ENCODE measurements around the gene TOM1. TPM values are rescaled to one million over a fixed set of nuclear protein-coding genes. Genes with fewer than 3 reads are reported as not detected.

TOM1 gene
- total and polyA plus RNA-seq, 2 of the 13 experiments (the other 11 are each of a cell fraction or from before 2014, with no cell fraction given), result 30.8 to 87.3 TPM

GRCh38 chr22:35380537-35381423 is 81.1 kb downstream of the TOM1 start, which contains the start of gene HMOX1 (continued):
- 0 out of 2 replicates have a peak, but pooled peaks have one; percentile 55 for TF ChIP-seq ZMAT3 (CRISPR knock-in tag; conservative IDR thresholded peaks at IDR 0.05)
- TF ChIP-seq ZNF605 (CRISPR knock-in tag; IDR thresholded peaks at IDR 0.05), result 0 out of 2 replicates have a peak, but pooled peaks have one; percentile 33
- peak; percentile 60; the same call in 1 of the 2 replicates for TF ChIP-seq ZNF512B (CRISPR knock-in tag; IDR thresholded peaks at IDR 0.05; ENCODE audit: borderline replicate concordance)
- TF ChIP-seq HOXA7 (CRISPR knock-in tag; IDR thresholded peaks at IDR 0.05), result no peak
- peak; percentile 52; the same call in 1 of the 2 replicates for TF ChIP-seq ATF2 (CRISPR knock-in tag; IDR thresholded peaks at IDR 0.05)
- no peak for TF ChIP-seq ZBTB7A (CRISPR knock-in tag; IDR thresholded peaks at IDR 0.05)
- 0 out of 2 replicates have a peak, but pooled peaks have one; percentile 31 for TF ChIP-seq ZNF766 (CRISPR knock-in tag; IDR thresholded peaks at IDR 0.05; ENCODE audit: borderline replicate concordance)
- TF ChIP-seq AGO2 (optimal IDR thresholded peaks at IDR 0.05; ENCODE audit: low read depth, low read length), result peak; percentile 61
- TF ChIP-seq NFKB2 (CRISPR knock-in tag; IDR thresholded peaks at IDR 0.05; ENCODE audit: borderline replicate concordance), result peak; percentile 65; the same call in 1 of the 2 replicates
- TF ChIP-seq MTA1 (CRISPR knock-in tag; IDR thresholded peaks at IDR 0.05; ENCODE audit: borderline replicate concordance), result peak; percentile 89
- no peak for TF ChIP-seq TCF7L2 (IDR thresholded peaks at IDR 0.05; ENCODE audit: low read depth, low read length)
- no peak for TF ChIP-seq JUNB (CRISPR knock-in tag; IDR thresholded peaks at IDR 0.05; ENCODE audit: borderline replicate concordance)
- TF ChIP-seq ZNF747 (CRISPR knock-in tag; IDR thresholded peaks at IDR 0.05; ENCODE audit: borderline replicate concordance), result 0 out of 2 replicates have a peak, but pooled peaks have one; percentile 46
- TF ChIP-seq KLF6 (CRISPR knock-in tag; IDR thresholded peaks at IDR 0.05), result peak; percentile 78; the same call in 1 of the 2 replicates
- TF ChIP-seq NAIF1 (CRISPR knock-in tag; IDR thresholded peaks at IDR 0.05; ENCODE audit: borderline replicate concordance), result peak; percentile 35; the same call in 1 of the 2 replicates
- 0 out of 2 replicates have a peak, but pooled peaks have one; percentile 39 for TF ChIP-seq ZNF34 (CRISPR knock-in tag; IDR thresholded peaks at IDR 0.05; ENCODE audit: borderline replicate concordance)
- peak; percentile 62; the same call in 1 of the 2 replicates for TF ChIP-seq ZNF782 (CRISPR knock-in tag; IDR thresholded peaks at IDR 0.05; ENCODE audit: borderline replicate concordance)
- TF ChIP-seq POGZ (CRISPR knock-in tag; IDR thresholded peaks at IDR 0.05), result peak; percentile 64
- TF ChIP-seq CBX1 (IDR thresholded peaks at IDR 0.05; ENCODE audit: low read depth), result no peak
- 0 out of 2 replicates have a peak, but pooled peaks have one; percentile 37 for TF ChIP-seq ZNF136 (CRISPR knock-in tag; IDR thresholded peaks at IDR 0.05; ENCODE audit: low read depth)
- no peak for TF ChIP-seq GMEB2 (CRISPR knock-in tag; IDR thresholded peaks at IDR 0.05; ENCODE audit: low read depth)
- peak; percentile 79 to 93 for TF ChIP-seq POLR2A (IDR thresholded peaks at IDR 0.05; ENCODE audit: insufficient read depth in 1 of 2, low read depth in 2 of 2, low read length in 2 of 2)
